ENCODE data around the gene PLIN4. TPM values are rescaled to one million over a fixed set of nuclear protein-coding genes. Genes with fewer than 3 reads are reported as not detected.

PLIN4 gene
- total and polyA plus RNA-seq, 9 of the 15 experiments (the other 6 are each of a cell fraction or from before 2014, with no cell fraction given) = 0.04 to 0.16 (median 0.07) TPM; not detected in 3

DNA sequence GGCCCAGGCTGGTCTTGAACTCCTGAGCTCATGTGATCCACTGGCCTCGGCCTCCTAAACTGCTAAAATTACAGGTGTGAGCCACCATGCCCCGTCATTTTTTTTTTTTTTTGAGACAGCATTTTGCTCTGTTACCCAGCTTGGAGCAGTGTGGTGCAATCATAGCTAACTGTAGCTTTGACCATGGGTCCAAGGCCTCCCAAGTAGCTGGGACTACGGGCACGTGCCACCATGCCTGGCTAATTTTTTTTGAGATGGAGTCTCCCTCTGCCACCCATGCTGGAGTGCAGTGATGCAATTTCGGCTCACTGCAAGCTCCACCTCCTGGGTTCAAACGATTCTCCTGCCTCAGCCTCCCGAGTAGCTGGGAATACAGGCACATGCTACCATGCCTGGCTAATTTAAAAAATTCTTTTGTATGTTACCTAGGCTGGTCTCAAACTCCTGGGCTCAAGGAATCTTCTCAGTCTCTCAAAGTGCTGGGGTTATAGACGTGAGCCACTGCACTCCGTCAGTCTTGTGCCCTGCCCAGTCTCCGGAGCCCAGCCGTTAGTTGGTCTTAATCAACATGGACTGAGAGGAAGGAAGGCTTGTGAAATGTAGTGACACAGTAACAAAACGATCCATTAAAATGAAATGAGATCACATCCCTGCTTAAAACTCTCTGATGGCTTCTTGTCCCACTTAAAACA is 23.0 kb upstream of the PLIN4 start (continued):
- TF ChIP-seq CBX5 (IDR thresholded peaks at IDR 0.05; ENCODE audit: borderline replicate concordance, low read depth) = no peak
- TF ChIP-seq, protein P1, sequence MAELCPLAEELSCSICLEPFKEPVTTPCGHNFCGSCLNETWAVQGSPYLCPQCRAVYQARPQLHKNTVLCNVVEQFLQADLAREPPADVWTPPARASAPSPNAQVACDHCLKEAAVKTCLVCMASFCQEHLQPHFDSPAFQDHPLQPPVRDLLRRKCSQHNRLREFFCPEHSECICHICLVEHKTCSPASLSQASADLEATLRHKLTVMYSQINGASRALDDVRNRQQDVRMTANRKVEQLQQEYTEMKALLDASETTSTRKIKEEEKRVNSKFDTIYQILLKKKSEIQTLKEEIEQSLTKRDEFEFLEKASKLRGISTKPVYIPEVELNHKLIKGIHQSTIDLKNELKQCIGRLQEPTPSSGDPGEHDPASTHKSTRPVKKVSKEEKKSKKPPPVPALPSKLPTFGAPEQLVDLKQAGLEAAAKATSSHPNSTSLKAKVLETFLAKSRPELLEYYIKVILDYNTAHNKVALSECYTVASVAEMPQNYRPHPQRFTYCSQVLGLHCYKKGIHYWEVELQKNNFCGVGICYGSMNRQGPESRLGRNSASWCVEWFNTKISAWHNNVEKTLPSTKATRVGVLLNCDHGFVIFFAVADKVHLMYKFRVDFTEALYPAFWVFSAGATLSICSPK (IDR thresholded peaks at IDR 0.05; ENCODE audit: borderline replicate concordance) = 0 out of 2 replicates have a peak, but pooled peaks have one; percentile 4
- TF ChIP-seq, protein P2, sequence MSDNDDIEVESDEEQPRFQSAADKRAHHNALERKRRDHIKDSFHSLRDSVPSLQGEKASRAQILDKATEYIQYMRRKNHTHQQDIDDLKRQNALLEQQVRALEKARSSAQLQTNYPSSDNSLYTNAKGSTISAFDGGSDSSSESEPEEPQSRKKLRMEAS (CRISPR knock-in tag; IDR thresholded peaks at IDR 0.05) = peak; percentile 56; the same call in 1 of the 2 replicates
- TF ChIP-seq, protein P3, sequence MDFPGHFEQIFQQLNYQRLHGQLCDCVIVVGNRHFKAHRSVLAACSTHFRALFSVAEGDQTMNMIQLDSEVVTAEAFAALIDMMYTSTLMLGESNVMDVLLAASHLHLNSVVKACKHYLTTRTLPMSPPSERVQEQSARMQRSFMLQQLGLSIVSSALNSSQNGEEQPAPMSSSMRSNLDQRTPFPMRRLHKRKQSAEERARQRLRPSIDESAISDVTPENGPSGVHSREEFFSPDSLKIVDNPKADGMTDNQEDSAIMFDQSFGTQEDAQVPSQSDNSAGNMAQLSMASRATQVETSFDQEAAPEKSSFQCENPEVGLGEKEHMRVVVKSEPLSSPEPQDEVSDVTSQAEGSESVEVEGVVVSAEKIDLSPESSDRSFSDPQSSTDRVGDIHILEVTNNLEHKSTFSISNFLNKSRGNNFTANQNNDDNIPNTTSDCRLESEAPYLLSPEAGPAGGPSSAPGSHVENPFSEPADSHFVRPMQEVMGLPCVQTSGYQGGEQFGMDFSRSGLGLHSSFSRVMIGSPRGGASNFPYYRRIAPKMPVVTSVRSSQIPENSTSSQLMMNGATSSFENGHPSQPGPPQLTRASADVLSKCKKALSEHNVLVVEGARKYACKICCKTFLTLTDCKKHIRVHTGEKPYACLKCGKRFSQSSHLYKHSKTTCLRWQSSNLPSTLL (IDR thresholded peaks at IDR 0.05) = no peak
- TF ChIP-seq ZFX (CRISPR knock-in tag; IDR thresholded peaks at IDR 0.05) = 0 out of 2 replicates have a peak, but pooled peaks have one; percentile 25
- TF ChIP-seq EP400 (IDR thresholded peaks at IDR 0.05) = peak; percentile 46; the same call in 1 of the 2 replicates
- no peak for TF ChIP-seq SRSF1 (IDR thresholded peaks at IDR 0.05; ENCODE audit: low read depth, low read length)
- TF ChIP-seq, protein P4, sequence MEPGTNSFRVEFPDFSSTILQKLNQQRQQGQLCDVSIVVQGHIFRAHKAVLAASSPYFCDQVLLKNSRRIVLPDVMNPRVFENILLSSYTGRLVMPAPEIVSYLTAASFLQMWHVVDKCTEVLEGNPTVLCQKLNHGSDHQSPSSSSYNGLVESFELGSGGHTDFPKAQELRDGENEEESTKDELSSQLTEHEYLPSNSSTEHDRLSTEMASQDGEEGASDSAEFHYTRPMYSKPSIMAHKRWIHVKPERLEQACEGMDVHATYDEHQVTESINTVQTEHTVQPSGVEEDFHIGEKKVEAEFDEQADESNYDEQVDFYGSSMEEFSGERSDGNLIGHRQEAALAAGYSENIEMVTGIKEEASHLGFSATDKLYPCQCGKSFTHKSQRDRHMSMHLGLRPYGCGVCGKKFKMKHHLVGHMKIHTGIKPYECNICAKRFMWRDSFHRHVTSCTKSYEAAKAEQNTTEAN (CRISPR knock-in tag; IDR thresholded peaks at IDR 0.05) = no peak
- TF ChIP-seq XRCC5 (IDR thresholded peaks at IDR 0.05; ENCODE audit: low read depth, low read length) = no peak
- TF ChIP-seq, protein P5, sequence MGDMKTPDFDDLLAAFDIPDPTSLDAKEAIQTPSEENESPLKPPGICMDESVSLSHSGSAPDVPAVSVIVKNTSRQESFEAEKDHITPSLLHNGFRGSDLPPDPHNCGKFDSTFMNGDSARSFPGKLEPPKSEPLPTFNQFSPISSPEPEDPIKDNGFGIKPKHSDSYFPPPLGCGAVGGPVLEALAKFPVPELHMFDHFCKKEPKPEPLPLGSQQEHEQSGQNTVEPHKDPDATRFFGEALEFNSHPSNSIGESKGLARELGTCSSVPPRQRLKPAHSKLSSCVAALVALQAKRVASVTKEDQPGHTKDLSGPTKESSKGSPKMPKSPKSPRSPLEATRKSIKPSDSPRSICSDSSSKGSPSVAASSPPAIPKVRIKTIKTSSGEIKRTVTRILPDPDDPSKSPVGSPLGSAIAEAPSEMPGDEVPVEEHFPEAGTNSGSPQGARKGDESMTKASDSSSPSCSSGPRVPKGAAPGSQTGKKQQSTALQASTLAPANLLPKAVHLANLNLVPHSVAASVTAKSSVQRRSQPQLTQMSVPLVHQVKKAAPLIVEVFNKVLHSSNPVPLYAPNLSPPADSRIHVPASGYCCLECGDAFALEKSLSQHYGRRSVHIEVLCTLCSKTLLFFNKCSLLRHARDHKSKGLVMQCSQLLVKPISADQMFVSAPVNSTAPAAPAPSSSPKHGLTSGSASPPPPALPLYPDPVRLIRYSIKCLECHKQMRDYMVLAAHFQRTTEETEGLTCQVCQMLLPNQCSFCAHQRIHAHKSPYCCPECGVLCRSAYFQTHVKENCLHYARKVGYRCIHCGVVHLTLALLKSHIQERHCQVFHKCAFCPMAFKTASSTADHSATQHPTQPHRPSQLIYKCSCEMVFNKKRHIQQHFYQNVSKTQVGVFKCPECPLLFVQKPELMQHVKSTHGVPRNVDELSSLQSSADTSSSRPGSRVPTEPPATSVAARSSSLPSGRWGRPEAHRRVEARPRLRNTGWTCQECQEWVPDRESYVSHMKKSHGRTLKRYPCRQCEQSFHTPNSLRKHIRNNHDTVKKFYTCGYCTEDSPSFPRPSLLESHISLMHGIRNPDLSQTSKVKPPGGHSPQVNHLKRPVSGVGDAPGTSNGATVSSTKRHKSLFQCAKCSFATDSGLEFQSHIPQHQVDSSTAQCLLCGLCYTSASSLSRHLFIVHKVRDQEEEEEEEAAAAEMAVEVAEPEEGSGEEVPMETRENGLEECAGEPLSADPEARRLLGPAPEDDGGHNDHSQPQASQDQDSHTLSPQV (IDR thresholded peaks at IDR 0.05) = peak; percentile 20; the same call in 1 of the 2 replicates
- TF ChIP-seq MCM2 (IDR thresholded peaks at IDR 0.05; ENCODE audit: low read depth) = no peak
- TF ChIP-seq ZNF124 (CRISPR knock-in tag; IDR thresholded peaks at IDR 0.05) = no peak
- TF ChIP-seq ZNF551 (CRISPR knock-in tag; IDR thresholded peaks at IDR 0.05) = no peak

Measured in K562 (cell line).